Stimulated activated CD4-positive, alpha-beta T cell treated with anti-CD3 and anti-CD28 coated beads, TNF-alpha, amount 100 ng/mL, for 24 hours (primary cell): ENCODE results near the gene GSG1L2.

Source experiments
- DNase-seq, 3 experiments: peaks; one replicate each; pipeline ENCODE4 v3.0.0-alpha.2; 2020; ENCODE audit warnings: low read depth in 3 of 3

Gene GSG1L2

DNA sequence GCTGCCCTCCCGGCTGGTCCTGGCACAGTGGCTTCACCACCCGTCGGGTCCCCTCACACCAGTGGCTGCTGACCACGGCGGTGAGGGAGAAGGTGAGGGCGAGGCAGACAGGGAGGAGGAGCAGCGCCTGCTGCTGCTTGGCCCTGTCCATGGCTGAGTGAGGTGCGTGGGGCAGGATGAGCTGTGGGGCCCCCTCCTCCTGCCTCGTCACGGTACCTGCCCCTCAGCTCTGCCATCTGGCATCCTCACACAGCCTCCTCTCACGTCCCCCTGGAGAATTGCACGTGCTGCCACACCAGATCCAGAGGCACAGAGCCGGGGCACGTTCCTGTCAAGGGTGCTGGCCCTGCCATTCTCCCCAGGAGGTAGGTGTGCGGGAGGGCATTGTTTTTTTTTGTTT is at the start of gene GSG1L2:
Gene GSG1L2 (minus strand): TSS at position 159 of the 400 bp plus-strand sequence. CDS start 8 bp downstream, at position 151.
- no peak for DNase-seq

DNA sequence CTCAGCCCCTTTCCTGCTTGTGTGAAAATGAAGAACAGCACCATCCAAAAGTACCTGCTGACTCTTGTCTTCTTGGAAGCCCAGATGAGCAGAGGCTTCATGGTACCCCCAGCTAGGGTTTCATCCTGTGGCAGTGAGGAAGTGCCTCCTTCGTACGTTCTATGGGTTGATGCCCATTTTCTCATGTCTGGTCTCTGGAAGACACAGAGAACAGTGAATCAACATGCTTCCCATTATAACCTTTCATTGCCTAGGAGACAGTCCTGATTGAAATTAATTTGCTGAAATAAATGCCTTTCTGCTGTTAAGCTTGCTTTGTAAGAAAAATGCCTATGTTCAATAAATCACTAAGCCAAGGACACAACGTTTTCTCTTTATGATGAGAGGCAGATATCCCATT is 46.7 kb upstream of the GSG1L2 start:
- no peak for DNase-seq

DNA sequence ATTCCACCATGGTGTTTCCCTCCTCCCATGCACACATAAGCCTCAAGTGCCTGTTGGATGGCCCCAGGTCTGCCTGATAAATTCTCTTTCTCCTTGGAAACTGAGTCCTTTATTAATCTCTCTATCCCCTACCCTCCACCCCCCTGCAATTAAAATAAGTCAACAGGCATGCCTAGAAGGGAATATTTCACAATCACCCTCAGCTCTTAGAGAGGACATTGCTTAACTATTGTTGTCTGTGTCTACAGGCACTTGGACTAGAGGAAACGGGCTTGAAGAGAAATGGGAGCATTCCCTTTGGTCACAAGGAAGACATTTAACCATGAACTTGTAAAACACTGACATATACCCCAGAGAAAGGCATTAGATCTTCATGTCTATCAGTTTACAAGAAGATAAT is 43.7 kb upstream of the GSG1L2 start:
- DNase-seq, result no peak

DNA sequence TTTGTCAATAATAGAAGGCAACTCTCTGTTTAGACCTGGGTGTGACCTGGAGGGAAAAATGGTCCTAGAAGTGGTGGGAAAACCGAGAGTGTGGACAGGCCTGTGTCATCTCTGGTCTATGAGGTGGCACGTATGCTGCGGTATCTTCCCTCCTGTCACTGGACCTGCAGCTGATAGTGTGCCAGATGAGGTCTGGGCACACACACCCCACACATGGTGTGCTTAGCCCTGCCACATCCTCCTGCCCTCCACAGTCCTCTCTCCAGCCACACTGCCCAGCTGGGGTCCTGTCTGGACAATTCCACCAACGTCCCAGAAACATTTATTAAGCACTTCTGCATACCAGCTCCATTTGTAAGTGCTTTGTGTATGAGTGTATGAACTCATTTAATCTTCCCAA is 41.1 kb upstream of the GSG1L2 start:
- no peak for DNase-seq

DNA sequence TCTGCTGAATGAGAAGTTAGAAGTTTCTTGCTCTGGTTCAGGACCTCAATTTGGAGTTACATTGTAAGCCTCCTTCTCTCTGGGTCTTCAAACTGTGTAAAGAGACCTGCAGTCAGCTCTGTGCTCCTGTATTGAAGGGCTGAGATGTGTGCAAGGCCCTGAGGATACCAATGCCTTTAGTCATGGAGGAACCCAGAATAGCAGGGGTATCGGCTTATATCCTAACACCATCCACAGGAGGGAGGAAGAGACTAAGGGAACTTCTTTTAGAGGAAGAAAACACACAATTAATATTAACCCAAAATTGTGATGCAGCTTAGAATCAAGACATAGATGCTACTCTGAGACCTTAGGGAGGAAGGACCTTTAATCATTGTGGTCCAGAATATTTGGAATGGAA is 40.3 kb upstream of the GSG1L2 start:
- DNase-seq, result no peak

DNA sequence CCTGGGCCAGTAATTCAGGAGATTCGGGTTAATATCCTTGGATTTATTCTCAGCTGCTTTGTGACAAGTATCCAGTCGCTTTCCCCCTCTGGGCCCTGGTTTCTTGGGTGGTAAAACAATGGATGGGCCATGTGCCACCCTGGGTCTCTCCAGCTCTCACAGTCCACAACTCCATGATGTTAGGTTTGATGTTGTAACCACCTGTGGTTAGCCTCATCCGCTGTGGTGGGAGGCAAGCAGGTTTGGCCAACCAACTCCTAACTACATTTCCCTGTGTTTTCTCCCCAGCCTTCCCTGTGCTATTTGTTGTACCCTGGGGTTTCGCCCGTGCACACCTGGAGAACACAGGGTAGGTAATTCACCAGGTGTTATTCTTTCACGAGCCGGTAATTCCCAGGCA is 39.0 kb upstream of the GSG1L2 start:
- DNase-seq, result no peak

DNA sequence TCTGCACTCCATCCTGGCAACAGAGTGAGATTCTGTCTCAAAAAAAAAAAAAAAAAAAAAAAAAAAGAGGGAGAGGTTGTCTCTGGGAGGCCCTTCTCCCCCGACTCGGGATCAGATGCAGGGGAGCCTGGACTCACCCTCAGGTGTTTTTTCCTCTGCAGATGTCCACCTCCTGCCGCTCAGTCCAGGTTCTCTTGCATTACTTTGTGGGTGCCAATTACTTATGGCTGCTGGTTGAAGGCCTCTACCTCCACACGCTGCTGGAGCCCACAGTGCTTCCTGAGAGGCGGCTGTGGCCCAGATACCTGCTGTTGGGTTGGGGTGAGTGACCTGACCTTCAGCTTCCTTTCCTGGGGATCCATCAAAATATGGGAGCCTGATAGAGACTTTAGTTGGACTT is 37.9 kb upstream of the GSG1L2 start:
- DNase-seq, result no peak

DNA sequence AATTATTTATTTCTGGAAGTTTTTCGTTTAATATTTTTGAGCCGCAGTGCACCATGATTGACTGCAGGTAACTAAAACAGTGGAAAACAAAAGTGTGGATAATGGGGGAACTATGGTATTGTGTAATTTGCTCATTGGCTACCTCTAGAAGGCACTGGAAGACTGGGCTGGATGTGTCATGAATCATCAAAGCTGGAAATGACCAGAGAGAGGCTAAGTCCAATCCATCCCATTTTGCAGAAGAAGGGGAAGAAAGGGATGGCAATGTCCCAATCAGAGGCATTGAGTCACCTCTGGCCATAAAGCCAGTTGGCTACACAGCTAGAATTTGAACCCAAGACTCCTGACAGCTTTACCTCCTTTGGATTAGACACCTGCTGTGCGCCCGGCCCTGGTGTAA is 33.2 kb upstream of the GSG1L2 start:
- DNase-seq, result no peak

DNA sequence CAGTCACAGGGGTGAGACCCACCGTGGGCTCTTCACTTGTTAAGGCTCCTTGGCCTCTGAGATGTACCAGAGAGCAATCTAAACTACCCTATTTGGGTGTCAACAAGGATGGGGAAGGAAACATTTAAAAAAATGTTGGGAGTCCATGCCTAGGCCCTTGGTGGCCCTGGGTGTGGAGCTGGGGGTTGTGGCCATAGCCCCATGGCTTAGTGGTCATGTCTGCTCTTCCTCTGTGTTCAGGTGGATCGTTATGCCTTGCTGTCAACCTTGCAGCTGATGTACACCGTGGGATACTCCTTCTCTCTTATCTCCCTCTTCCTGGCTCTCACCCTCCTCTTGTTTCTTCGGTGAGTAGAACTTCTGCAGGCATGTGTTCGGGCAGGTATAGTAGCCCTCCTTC is 32.4 kb upstream of the GSG1L2 start:
- no peak for DNase-seq

DNA sequence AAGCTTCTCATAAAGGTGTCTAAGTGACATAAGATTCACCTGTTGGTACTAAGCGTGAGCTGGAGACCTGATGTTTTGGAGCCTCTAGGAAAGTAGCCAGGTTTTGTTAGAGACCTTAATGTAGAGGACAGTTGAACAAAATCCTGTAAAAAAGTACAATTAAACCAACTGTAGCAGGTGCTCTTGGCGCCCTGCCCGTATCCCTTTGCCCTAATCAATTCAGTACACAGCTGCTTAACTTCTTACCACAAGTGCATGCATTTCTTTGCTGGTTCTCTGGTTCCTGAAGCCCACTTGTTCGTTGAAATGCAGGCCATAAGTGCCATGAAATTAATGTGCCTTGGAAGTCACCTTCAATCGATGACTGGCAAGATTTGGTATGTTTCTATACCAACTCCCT is 28.3 kb upstream of the GSG1L2 start:
- DNase-seq, result no peak

DNA sequence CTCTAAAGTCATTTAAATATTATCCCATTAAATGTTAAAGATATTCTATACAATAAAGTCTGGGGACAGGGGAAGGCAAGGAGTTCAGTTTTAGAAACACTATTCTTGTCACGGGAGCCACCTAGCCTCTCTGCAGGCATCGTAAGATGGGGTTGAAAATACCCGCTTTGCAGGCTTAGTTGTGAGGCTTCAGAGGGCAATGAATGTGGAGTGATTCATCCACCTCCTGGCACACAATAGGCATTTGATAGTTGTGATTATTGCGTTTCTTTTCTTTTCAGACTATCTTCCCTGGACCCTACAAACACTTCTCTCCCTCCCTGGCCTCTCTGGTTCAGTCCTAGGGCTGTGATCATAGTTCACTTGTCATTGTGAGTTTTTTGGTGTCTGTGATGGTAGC is 23.4 kb upstream of the GSG1L2 start:
- DNase-seq, result no peak

DNA sequence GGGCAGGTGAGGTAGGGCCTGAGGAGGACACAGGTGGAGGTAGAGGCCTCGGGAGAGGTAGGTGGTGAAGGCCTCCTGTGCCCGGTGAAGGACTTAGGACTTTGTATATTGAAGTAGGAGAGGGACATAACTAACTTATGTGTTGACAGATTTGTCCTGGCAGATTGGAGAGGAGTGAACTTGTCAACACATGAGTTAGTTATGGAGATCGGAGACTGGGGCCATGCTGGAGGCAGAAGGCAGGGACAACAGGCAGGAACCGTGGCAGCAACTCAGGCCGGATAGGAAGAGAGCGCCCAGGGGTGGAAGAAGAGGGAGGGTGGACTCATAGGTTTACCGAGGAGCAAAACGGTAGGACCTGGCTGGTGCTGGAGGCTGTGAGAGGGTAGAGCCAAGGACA is 22.3 kb upstream of the GSG1L2 start:
- no peak for DNase-seq

DNA sequence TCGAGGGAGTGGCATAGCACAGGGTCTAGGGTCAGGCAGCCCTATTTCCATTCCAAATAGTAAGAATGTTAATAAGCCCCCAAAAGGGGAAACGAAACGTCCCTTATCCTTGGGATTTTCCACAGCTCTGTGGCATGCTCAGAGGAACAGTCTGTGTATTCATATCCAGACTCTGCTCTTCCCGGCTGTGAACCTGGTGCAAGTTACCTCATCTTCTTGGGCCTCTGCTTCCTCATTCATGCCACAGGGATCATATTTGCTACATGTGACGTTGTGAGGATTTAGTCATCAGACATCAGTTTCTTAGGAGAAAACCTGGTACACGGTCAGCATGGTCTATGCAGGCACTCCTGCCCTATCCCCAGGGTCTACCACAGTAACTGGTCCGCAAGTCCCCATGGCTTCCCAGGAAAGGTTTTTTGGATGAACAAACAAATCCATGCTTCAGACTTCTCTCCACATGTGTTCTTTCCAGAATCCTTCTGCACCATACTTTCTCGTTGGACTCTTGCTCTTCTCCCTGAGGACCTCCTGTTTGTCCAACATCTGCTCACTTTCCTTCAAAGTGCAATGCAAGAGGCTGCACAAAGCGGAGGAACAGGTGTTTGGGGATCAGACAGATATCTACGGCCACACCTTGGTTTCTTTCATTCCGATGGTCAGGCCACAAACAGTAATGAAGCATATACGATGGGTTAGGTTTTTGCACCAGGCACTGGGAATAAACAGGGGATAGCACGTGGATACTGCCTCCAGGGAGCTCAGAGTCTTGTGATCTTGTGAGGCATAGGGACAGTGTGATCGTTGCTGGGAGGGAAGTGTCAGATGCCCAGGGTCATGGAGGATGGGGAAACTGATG is 21.5 kb upstream of the GSG1L2 start:
- no peak for DNase-seq

DNA sequence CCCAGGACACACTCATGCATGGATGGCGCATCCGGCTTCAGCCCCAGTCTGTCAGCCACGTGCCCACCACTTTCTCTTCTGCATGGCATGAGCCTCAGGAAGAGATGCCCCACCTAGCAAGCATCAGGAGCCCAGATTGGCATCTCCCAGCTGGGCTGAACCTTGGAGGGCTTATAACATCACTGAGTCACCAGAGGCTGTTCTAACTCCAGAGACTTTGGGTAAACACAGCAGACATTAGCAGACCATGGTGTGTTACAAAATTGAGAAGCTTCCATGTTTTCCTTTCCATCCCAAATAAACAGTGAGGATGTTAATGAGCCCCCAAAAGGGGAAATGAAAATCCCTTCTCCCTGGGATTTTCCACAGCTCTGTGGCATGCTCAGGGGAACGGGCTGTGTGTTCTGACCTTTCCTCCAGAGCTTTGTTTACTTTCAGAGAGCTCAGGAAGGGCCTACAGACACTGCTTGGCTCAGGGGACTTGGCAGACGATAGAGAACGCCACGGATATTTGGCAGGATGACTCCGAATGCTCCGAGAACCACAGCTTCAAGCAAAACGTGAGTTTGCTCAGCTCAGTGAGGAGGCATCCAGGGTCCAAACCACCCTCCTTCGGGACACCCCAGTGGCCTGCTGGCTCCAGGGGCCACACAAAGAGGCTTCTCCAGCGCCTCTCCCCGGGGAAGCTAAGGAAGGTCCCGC is 20.3 kb upstream of the GSG1L2 start:
- DNase-seq, result no peak

DNA sequence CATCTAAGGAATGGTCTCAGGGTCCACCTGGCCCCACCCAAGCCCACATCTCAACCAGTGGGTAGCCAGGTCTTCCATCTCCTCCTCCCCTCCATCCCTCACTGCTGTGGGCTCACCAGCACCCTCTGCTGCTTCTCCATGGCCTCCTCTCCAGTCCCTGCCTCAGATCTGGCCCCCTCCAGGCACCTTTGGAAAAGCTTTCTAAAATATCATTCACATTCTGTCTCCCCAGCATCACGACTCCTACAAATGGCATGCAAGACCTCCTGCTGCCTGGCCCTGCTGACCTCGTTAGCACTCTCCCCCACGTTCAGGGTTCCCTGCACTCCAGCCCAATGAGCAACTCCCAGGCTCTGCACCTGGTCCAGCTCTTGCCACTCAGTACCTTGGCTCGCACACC is 17.6 kb upstream of the GSG1L2 start:
- DNase-seq, result no peak

DNA sequence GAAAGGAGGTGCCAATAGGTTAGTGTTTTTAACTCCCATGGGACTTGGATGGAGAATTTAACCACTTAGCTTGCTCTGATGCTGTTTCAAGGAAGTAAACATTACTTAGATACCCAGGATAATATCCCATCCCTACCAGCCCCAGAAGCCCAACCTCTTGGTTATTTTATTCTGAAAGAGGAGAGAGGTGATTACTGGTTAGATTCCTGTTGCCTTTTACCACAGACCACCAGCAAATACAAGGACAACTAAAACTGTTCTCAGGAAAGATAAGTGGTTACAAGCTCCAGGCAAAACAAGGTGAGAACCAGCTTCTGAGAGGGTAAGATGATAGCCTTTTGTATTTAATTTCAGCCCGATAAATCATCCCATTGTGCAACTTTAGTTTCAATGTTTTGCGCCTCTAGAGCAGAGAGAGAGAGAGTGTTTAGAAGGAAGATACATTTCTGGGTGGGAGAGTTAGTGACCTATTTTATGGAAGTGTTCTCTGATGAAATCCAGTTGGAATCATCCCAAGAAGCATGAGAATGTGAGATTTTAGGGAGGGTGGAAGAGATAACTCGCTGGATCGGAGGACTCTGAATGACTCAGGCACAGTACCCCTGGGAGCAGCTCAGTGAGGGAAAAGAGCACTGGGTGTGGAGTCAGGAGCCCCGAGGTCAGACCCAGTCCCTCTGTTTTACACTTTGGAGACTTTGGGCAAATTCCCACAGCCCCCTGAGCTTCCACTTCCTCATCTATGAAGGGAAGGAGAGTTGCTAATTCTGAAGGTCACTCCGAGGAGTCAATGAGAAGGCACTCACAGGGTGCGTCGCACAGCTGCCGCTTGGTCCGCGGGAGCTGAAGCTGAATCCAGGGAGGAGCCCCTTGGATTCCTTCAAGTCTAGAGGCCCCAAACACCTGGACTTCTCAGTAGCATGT is 15.9 kb upstream of the GSG1L2 start:
- DNase-seq, result no peak

DNA sequence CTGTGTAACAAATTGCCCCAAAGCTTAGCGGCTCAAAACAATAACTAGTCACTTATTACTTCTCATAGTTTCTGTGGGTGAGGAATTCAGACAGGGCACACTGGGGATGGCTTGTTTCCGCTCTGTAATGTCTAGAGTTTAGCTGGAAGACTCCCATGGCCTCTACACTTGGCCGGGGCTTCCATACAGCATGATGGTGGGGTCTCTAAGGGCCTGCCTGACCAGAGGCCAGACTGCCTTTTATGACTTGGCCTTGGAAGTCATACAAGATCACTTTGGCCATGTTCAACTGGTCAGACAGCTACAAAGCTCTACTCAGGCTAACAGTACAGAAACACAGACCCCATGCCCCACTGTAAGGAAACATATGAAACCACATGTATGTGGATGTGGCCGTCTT is 12.0 kb upstream of the GSG1L2 start:
- no peak for DNase-seq

DNA sequence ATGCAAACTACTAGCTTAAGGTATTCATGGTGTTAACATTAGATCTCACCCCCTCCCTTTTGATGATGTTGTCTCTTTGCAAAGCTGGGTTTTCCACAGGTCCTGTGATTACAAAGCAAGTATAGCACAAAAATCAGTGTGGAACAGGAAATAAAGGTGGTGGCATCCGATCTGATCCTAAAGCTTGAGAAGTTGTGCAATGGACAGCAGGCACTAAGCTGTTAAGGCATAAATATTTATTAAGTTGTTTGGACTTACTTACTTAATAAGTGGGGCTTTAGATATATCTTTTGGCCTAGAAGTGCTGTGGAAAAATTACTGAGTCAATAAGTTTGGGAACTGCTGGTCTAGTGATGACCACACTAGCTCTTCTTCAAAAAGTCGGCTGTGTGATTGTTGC is 8.8 kb upstream of the GSG1L2 start:
- DNase-seq, result no peak

DNA sequence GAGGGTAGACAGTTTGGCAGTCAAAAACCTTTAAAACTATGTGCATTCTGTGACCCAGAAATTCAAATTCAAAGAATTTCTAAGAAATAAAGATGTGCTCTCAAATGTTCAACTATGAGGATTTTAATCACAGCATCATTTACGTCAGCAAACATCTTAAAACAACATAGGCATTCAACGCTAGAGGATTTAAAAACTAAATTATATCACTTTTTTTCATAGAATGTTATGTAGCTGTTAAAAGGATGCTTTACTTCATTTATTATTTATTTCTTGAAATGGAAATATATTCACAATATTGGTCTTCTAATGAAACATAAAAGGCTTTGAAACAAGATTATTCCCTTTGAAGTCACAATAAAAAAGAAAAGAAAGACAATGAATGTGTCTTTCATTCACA is 7.5 kb upstream of the GSG1L2 start:
- no peak for DNase-seq

DNA sequence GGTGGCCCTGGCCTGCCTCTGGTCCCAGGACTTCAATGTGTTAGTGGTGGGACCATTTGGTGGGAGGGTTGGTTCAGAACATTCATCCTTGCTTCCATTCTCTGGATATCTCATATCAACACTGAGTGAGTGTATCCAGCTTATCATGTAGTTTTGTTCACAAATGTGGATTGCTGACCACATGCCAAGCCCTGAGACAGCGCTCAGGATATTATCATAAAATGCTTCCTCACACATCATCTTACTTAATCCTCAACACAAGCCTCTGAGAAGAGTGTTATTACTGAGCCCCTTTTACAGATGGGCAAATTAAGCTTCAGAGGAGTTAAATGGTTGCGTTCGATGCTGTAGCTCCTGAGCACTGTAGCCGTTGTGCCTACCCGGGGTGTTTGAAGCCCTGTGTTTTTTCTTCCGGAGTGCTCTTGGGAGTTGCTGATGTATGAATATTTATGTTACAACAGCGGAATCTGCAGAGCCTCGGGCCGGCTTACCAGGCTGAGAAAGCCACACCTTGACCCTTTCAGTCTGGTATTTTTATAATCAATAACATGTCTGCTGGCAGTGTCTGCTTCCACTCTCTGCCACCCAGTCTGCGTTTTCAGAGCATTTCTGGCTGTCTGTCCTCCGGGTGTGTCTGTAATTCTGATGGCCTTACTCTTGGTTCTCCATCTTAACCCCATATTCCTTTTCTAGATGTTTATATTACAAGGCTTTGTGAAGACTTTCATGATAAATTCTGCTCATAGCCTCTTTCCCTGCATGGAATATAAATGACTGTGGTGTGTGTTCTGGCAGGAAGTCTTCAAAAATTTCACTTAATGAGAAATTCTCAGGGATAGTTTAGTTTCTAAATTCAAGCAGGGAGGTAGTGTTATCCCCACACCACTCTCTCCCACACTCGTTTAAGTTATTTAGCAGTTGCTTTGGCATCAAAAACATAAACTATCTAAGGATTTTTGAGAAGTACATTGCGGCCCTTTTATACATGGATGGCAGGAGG is 6.7 kb upstream of the GSG1L2 start:
- no peak for DNase-seq

DNA sequence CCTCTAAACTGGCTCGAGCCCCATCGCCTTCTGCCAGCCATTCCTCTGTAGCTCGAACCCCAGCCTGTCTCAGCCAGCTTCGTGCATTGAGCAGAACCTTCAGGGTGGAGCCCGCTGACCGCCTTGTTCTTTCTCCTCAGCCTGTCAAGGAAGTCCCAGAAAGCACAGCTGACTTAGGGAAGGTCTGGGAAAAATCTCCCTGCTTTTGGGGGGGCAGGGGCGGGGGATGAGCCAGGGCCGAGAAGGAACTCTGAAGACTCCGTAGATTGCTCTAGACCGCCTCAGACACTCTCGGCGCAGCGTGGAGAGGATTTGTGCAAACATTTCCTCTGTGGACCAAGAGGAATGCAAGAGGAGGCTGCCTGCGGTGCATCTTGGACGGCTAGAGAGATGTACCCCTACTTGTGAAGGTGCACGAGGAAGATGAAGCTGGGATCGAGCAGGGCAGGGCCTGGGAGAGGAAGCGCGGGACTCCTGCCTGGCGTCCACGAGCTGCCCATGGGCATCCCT is 3.8 kb upstream of the GSG1L2 start, which contains the start of gene GLP2R:
Gene GLP2R (plus strand): TSS at position 284 of the 510 bp plus-strand sequence. CDS start 140 bp downstream, at position 424.
- no peak for DNase-seq
